ENCODE data around the gene RFC5.

RFC5 gene

DNA sequence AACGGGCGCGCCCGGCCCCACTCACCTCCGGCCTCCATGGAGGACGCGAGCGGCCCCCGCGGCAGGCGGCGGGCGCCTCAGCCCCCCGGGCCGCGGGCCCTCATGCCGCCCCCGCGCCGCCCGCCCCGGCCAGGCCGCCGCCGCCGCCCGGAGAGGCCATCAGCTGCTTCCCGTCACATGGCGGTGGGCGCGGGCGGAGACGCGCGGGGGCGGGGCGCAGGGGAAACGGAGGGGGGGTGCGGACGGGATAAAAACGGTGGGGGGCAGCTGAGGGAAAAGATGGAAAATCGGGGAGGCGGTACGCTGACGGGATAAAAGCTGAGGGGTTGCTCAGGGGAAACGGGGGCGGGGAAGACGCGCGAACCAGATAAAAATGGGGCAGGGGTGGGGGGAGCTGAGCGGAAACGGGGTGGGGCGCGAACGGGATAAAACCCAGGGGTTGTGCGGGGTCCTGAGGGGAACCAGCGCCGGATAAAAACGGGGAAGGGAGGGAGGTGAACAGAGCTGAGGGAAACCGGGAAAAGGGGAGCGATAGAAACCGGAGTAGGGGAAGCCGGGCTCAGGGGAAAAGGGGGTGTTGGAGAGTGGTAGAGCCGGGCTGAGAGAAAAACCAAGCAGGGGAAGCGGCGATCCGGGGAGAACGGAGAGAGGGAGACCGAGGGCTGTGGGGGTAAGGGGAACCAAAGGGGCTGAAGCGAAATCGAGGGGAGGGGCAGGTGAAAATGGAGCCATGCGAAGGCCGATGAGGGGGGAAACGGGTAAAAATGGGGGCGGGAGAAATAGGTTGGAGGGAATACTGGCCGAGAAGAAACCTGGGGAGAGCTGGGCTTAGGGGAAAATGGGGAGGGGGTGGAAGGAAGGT lies 44.7 kb downstream of the RFC5 start, which contains the start of gene WSB2 (continued):
- TF ChIP-seq, protein P1, sequence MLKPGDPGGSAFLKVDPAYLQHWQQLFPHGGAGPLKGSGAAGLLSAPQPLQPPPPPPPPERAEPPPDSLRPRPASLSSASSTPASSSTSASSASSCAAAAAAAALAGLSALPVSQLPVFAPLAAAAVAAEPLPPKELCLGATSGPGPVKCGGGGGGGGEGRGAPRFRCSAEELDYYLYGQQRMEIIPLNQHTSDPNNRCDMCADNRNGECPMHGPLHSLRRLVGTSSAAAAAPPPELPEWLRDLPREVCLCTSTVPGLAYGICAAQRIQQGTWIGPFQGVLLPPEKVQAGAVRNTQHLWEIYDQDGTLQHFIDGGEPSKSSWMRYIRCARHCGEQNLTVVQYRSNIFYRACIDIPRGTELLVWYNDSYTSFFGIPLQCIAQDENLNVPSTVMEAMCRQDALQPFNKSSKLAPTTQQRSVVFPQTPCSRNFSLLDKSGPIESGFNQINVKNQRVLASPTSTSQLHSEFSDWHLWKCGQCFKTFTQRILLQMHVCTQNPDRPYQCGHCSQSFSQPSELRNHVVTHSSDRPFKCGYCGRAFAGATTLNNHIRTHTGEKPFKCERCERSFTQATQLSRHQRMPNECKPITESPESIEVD (tag by site-specific recombination; IDR thresholded peaks at IDR 0.05) = no peak
- no peak for TF ChIP-seq ZNF350 (tag by site-specific recombination; IDR thresholded peaks at IDR 0.05)
- peak; percentile 13; the same call in 1 of the 2 replicates for TF ChIP-seq ZNF341 (tag by site-specific recombination; IDR thresholded peaks at IDR 0.05; ENCODE audit: low read depth)
- no peak for TF ChIP-seq ZBTB21 (tag by site-specific recombination; IDR thresholded peaks at IDR 0.05)
- peak; percentile 73 for TF ChIP-seq ZFHX2 (tag by site-specific recombination; conservative IDR thresholded peaks at IDR 0.05)
- TF ChIP-seq ZNF423 (tag by site-specific recombination; IDR thresholded peaks at IDR 0.05) = no peak
- peak; percentile 33 for TF ChIP-seq ZBTB26 (tag by site-specific recombination; optimal IDR thresholded peaks at IDR 0.05)
- peak; percentile 35; the same call in 1 of the 2 replicates for TF ChIP-seq KLF9 (tag by site-specific recombination; IDR thresholded peaks at IDR 0.05; ENCODE audit: low read depth)
- TF ChIP-seq, protein P2, sequence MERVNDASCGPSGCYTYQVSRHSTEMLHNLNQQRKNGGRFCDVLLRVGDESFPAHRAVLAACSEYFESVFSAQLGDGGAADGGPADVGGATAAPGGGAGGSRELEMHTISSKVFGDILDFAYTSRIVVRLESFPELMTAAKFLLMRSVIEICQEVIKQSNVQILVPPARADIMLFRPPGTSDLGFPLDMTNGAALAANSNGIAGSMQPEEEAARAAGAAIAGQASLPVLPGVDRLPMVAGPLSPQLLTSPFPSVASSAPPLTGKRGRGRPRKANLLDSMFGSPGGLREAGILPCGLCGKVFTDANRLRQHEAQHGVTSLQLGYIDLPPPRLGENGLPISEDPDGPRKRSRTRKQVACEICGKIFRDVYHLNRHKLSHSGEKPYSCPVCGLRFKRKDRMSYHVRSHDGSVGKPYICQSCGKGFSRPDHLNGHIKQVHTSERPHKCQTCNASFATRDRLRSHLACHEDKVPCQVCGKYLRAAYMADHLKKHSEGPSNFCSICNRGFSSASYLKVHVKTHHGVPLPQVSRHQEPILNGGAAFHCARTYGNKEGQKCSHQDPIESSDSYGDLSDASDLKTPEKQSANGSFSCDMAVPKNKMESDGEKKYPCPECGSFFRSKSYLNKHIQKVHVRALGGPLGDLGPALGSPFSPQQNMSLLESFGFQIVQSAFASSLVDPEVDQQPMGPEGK (tag by site-specific recombination; IDR thresholded peaks at IDR 0.05) = peak; percentile 90
- peak; percentile 72 for TF ChIP-seq PRDM1 (tag by site-specific recombination; IDR thresholded peaks at IDR 0.05)
- TF ChIP-seq HOXC10 (CRISPR knock-in tag; IDR thresholded peaks at IDR 0.05) = no peak
- TF ChIP-seq ZNF629 (tag by site-specific recombination; IDR thresholded peaks at IDR 0.05) = peak; percentile 12; the same call in 1 of the 2 replicates
- no peak for TF ChIP-seq ZNF488 (tag by site-specific recombination; IDR thresholded peaks at IDR 0.05)
- peak; percentile 93 for TF ChIP-seq PRDM10 (tag by site-specific recombination; IDR thresholded peaks at IDR 0.05)
- no peak for TF ChIP-seq HIC1 (tag by site-specific recombination; IDR thresholded peaks at IDR 0.05)
- peak; percentile 58 for TF ChIP-seq ZNF366 (tag by site-specific recombination; conservative IDR thresholded peaks at IDR 0.05)
- TF ChIP-seq HOXD13 (CRISPR knock-in tag; IDR thresholded peaks at IDR 0.05; ENCODE audit: borderline replicate concordance) = no peak
- TF ChIP-seq, protein P3, sequence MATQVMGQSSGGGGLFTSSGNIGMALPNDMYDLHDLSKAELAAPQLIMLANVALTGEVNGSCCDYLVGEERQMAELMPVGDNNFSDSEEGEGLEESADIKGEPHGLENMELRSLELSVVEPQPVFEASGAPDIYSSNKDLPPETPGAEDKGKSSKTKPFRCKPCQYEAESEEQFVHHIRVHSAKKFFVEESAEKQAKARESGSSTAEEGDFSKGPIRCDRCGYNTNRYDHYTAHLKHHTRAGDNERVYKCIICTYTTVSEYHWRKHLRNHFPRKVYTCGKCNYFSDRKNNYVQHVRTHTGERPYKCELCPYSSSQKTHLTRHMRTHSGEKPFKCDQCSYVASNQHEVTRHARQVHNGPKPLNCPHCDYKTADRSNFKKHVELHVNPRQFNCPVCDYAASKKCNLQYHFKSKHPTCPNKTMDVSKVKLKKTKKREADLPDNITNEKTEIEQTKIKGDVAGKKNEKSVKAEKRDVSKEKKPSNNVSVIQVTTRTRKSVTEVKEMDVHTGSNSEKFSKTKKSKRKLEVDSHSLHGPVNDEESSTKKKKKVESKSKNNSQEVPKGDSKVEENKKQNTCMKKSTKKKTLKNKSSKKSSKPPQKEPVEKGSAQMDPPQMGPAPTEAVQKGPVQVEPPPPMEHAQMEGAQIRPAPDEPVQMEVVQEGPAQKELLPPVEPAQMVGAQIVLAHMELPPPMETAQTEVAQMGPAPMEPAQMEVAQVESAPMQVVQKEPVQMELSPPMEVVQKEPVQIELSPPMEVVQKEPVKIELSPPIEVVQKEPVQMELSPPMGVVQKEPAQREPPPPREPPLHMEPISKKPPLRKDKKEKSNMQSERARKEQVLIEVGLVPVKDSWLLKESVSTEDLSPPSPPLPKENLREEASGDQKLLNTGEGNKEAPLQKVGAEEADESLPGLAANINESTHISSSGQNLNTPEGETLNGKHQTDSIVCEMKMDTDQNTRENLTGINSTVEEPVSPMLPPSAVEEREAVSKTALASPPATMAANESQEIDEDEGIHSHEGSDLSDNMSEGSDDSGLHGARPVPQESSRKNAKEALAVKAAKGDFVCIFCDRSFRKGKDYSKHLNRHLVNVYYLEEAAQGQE (tag by site-specific recombination; IDR thresholded peaks at IDR 0.05) = 0 out of 2 replicates have a peak, but pooled peaks have one; percentile 35
- TF ChIP-seq ZNF426 (tag by site-specific recombination; IDR thresholded peaks at IDR 0.05) = no peak
- no peak for TF ChIP-seq ZNF302 (tag by site-specific recombination; IDR thresholded peaks at IDR 0.05; ENCODE audit: low read depth)
- 0 out of 2 replicates have a peak, but pooled peaks have one; percentile 50 for TF ChIP-seq KLF16 (tag by site-specific recombination; IDR thresholded peaks at IDR 0.05)
- 0 out of 2 replicates have a peak, but pooled peaks have one; percentile 35 for TF ChIP-seq KLF8 (tag by site-specific recombination; IDR thresholded peaks at IDR 0.05)
